ENCODE data around the gene ASPSCR1. TPM values are rescaled to one million over a fixed set of nuclear protein-coding genes. Genes with fewer than 3 reads are reported as not detected.

The ASPSCR1 gene
- total RNA-seq, 2 donors from 2014 or later: 21.6 to 46.8 TPM

GRCh38 chr17:82028246-82028645, 50.8 kb downstream of the ASPSCR1 start:
- Mint-ChIP-seq H3K4me1 (ENCODE audit: low read depth in 2 of 2) (peaks cover 14% of the 10 kb centered on the region in 2 donors), H3K9me3 (no peaks in the 10 kb centered on the region), H3K36me3 (no peaks in the 10 kb centered on the region), H3K27ac (no peak overlapping the region), H3K4me3 (no peak overlapping the region), H3K27me3 (no peaks in the 10 kb centered on the region)
- no peak for ATAC-seq
- DNase-seq (ENCODE audit: low spot score): no peak

- no peaks in the 10 kb centered on the region for H3K9me3 Mint-ChIP-seq
- no peaks in the 10 kb centered on the region for H3K27me3 Mint-ChIP-seq
- no peaks in the 10 kb centered on the region for H3K36me3 Mint-ChIP-seq
- peaks cover 10% of the 10 kb centered on the region in 2 donors for H3K4me1 Mint-ChIP-seq (ENCODE audit: low read depth in 2 of 2)
- DNase-seq (ENCODE audit: low spot score): no peak
- no peak overlapping the region for H3K27ac Mint-ChIP-seq
- ATAC-seq: no peak
- no peak overlapping the region for H3K4me3 Mint-ChIP-seq
These were observed 51.5 kb downstream of the ASPSCR1 start for GRCh38 chr17:82028966-82029365.

GRCh38 chr17:82029391-82029790, 52.0 kb downstream of the ASPSCR1 start:
- peaks cover 6 to 10% of the 10 kb centered on the region in 2 donors for H3K4me1 Mint-ChIP-seq (ENCODE audit: low read depth in 2 of 2)
- DNase-seq (ENCODE audit: low spot score) (no peak), ATAC-seq (no peak)
- no peaks in the 10 kb centered on the region for H3K27me3 Mint-ChIP-seq
- no peak overlapping the region for H3K27ac Mint-ChIP-seq
- H3K36me3 Mint-ChIP-seq: no peaks in the 10 kb centered on the region
- no peaks in the 10 kb centered on the region for H3K9me3 Mint-ChIP-seq
- H3K4me3 Mint-ChIP-seq: peak overlapping the region; percentile 51

GRCh38 chr17:82029990-82030469, 52.6 kb downstream of the ASPSCR1 start:
- Mint-ChIP-seq H3K27me3 (no peaks in the 10 kb centered on the region), H3K4me3 (peak overlapping the region; percentile 85), H3K4me1 (ENCODE audit: low read depth in 2 of 2) (peaks cover 9 to 10% of the 10 kb centered on the region in 2 donors), H3K27ac (no peak overlapping the region), H3K9me3 (no peaks in the 10 kb centered on the region), H3K36me3 (no peaks in the 10 kb centered on the region)
- ATAC-seq (no peak), DNase-seq (ENCODE audit: low spot score) (no peak)

- H3K4me3 Mint-ChIP-seq: peak overlapping the region; percentile 85
- DNase-seq (ENCODE audit: low spot score) (peak; percentile 86), ATAC-seq (peak; percentile 79 to 88)
- H3K27ac Mint-ChIP-seq: no peak overlapping the region
- H3K27me3 Mint-ChIP-seq: no peaks in the 10 kb centered on the region
- peaks cover 11 to 16% of the 10 kb centered on the region in 2 donors for H3K4me1 Mint-ChIP-seq (ENCODE audit: low read depth in 2 of 2)
- no peaks in the 10 kb centered on the region for H3K9me3 Mint-ChIP-seq
- H3K36me3 Mint-ChIP-seq: no peaks in the 10 kb centered on the region
These were observed 53.3 kb downstream of the ASPSCR1 start for GRCh38 chr17:82030470-82031302.

GRCh38 chr17:82031303-82031884, 54.0 kb downstream of the ASPSCR1 start, which contains the start of gene RAC3:
TSS of gene RAC3 (plus strand) at chr17:82031678. CDS start at chr17:82031762, 84 bp downstream.
- Mint-ChIP-seq H3K36me3 (no peaks in the 10 kb centered on the region), H3K27ac (no peak within 1 kb of the TSS)
- peak; percentile 7 to 28 for ATAC-seq

GRCh38 chr17:82031885-82032627, 54.6 kb downstream of the ASPSCR1 start:
- Mint-ChIP-seq H3K36me3 (no peaks in the 10 kb centered on the region), H3K4me3 (no peak overlapping the region), H3K27me3 (no peaks in the 10 kb centered on the region), H3K9me3 (no peaks in the 10 kb centered on the region), H3K27ac (no peak overlapping the region), H3K4me1 (ENCODE audit: low read depth in 2 of 2) (peaks cover 11 to 13% of the 10 kb centered on the region in 2 donors)
- peak in 1 of 2 donors; percentile 24 for ATAC-seq
- DNase-seq (ENCODE audit: low spot score): no peak

More at GRCh38 chr17:82031303-82031884, 54.0 kb downstream of the ASPSCR1 start, which contains the start of gene RAC3:
- Mint-ChIP-seq H3K9me3 (no peaks in the 10 kb centered on the region), H3K27me3 (no peaks in the 10 kb centered on the region), H3K4me3 (peak within 1 kb of the TSS; percentile 85), H3K4me1 (ENCODE audit: low read depth in 2 of 2) (peaks cover 11 to 13% of the 10 kb centered on the region in 2 donors)
- no peak for DNase-seq (ENCODE audit: low spot score)

- Mint-ChIP-seq H3K9me3 (no peaks in the 10 kb centered on the region), H3K36me3 (no peaks in the 10 kb centered on the region), H3K27me3 (no peaks in the 10 kb centered on the region), H3K27ac (no peak overlapping the region), H3K4me3 (no peak overlapping the region), H3K4me1 (ENCODE audit: low read depth in 2 of 2) (peaks cover 18 to 20% of the 10 kb centered on the region in 2 donors)
- no peak for DNase-seq (ENCODE audit: low spot score)
- no peak for ATAC-seq
These were observed 56.1 kb downstream of the ASPSCR1 start for GRCh38 chr17:82033359-82034085.

GRCh38 chr17:82034371-82035011, 57.1 kb downstream of the ASPSCR1 start:
- no peaks in the 10 kb centered on the region for H3K9me3 Mint-ChIP-seq
- H3K4me3 Mint-ChIP-seq: no peak overlapping the region
- ATAC-seq (no peak), DNase-seq (ENCODE audit: low spot score) (no peak)
- H3K4me1 Mint-ChIP-seq (ENCODE audit: low read depth in 2 of 2): peaks cover 15 to 22% of the 10 kb centered on the region in 2 donors
- H3K27ac Mint-ChIP-seq: no peak overlapping the region
- H3K36me3 Mint-ChIP-seq: no peaks in the 10 kb centered on the region
- H3K27me3 Mint-ChIP-seq: no peaks in the 10 kb centered on the region

- DNase-seq (ENCODE audit: low spot score) (no peak), ATAC-seq (no peak)
- no peaks in the 10 kb centered on the region for H3K9me3 Mint-ChIP-seq
- no peak overlapping the region for H3K27ac Mint-ChIP-seq
- peaks cover 12 to 18% of the 10 kb centered on the region in 2 donors for H3K4me1 Mint-ChIP-seq (ENCODE audit: low read depth in 2 of 2)
- H3K27me3 Mint-ChIP-seq: no peaks in the 10 kb centered on the region
- H3K4me3 Mint-ChIP-seq: peak overlapping the region; percentile 12
- no peaks in the 10 kb centered on the region for H3K36me3 Mint-ChIP-seq
These were observed 58.1 kb downstream of the ASPSCR1 start for GRCh38 chr17:82035488-82035887.

- H3K4me3 Mint-ChIP-seq: peak overlapping the region; percentile 80
- no peak for DNase-seq (ENCODE audit: low spot score)
- no peaks in the 10 kb centered on the region for H3K36me3 Mint-ChIP-seq
- peaks cover 12 to 17% of the 10 kb centered on the region in 2 donors for H3K4me1 Mint-ChIP-seq (ENCODE audit: low read depth in 2 of 2)
- no peak overlapping the region for H3K27ac Mint-ChIP-seq
- no peaks in the 10 kb centered on the region for H3K9me3 Mint-ChIP-seq
- no peak for ATAC-seq
- H3K27me3 Mint-ChIP-seq: no peaks in the 10 kb centered on the region
These were observed 58.7 kb downstream of the ASPSCR1 start for GRCh38 chr17:82035956-82036633.

- no peaks in the 10 kb centered on the region for H3K36me3 Mint-ChIP-seq
- DNase-seq (ENCODE audit: low spot score) (no peak), ATAC-seq (no peak)
- H3K27ac Mint-ChIP-seq: no peak overlapping the region
- peaks cover 12 to 17% of the 10 kb centered on the region in 2 donors for H3K4me1 Mint-ChIP-seq (ENCODE audit: low read depth in 2 of 2)
- no peaks in the 10 kb centered on the region for H3K9me3 Mint-ChIP-seq
- H3K4me3 Mint-ChIP-seq: peak overlapping the region; percentile 80
- no peaks in the 10 kb centered on the region for H3K27me3 Mint-ChIP-seq
These were observed 59.2 kb downstream of the ASPSCR1 start for GRCh38 chr17:82036634-82037091.
